Kidney (tissue), 14 donors: ENCODE measurements around the gene TMEM266. TPM values are rescaled to one million over a fixed set of nuclear protein-coding genes. Genes with fewer than 3 reads are reported as not detected.

Source experiments
- DNase-seq, 5 donors: peaks; one replicate each; pipeline ENCODE4 v3.0.0-alpha.2; 2013 to 2020
- FAIRE-seq: peaks from 2 replicates; lab custom pipeline; 2012; peaks lifted over from hg19 to GRCh38; lab: Jason Lieb, UNC
- H3K27ac ChIP-seq, 2 donors: one replicate each; pipeline ENCODE4 v1.7.0; 2013; ENCODE audit warnings: low read depth in 2 of 2, low read length in 2 of 2, inconsistent platforms in 1 of 2
- H3K27me3 ChIP-seq: one replicate; pipeline ENCODE4 v1.7.1; 2013; ENCODE audit warnings: low read length, inconsistent platforms; ENCODE audit not compliant: control insufficient read depth, insufficient read depth
- H3K36me3 ChIP-seq, 3 donors: one replicate each; pipeline versions ENCODE4 v1.7.0 to v1.7.1; 2013; ENCODE audit warnings: low read length in 3 of 3, control low read depth in 1 of 3, inconsistent platforms in 1 of 3; ENCODE audit not compliant: insufficient read depth in 3 of 3, control insufficient read depth in 2 of 3
- H3K4me1 ChIP-seq, 3 donors: one replicate each; pipeline versions ENCODE4 v1.7.0 to v1.7.1; 2013; ENCODE audit warnings: low read length in 3 of 3, inconsistent platforms in 1 of 3, low read depth in 1 of 3; ENCODE audit not compliant: control insufficient read depth in 2 of 3, insufficient read depth in 2 of 3
- H3K4me3 ChIP-seq, 3 donors: one replicate each; pipeline versions ENCODE4 v1.7.0 to v1.8.1; 2013; ENCODE audit warnings: low read length in 3 of 3, control low read depth in 1 of 3, inconsistent platforms in 1 of 3
- H3K9ac ChIP-seq, 3 donors: one replicate each; pipeline versions ENCODE4 v1.7.0 to v1.7.1; 2013; ENCODE audit warnings: low read length in 3 of 3, control low read depth in 1 of 3, inconsistent platforms in 1 of 3
- H3K9me3 ChIP-seq, 3 donors: one replicate each; pipeline versions ENCODE4 v1.7.0 to v1.7.1; 2013; ENCODE audit warnings: low read length in 3 of 3, control low read depth in 1 of 3, inconsistent platforms in 1 of 3; ENCODE audit not compliant: control insufficient read depth in 2 of 3, insufficient read depth in 1 of 3
- CTCF ChIP-seq: IDR thresholded peaks from 3 replicates; pipeline ENCODE4 v1.5.1; 2012; ENCODE audit warnings: mild to moderate bottlenecking, moderate library complexity, borderline replicate concordance; ENCODE audit not compliant: insufficient read depth; ENCODE audit errors: extremely low read depth
- intact Hi-C: fragments of 100-400 bp; cut with DNase I; formaldehyde crosslinking; loops from one replicate; pipeline ENCODE4 v1.11.1; 2022
- polyA plus RNA-seq: library from polyadenylated mRNA; stranded (reverse); fragments of 350-450 nt; fragmentation: Illumina TruSeq; extraction: RNeasy Lipid Tissue Mini Kit (QIAGEN cat#74804); gene quantifications from one replicate; pipeline ENCODE4 v1.2.3, GENCODE V29; 2014; ENCODE audit warnings: low read depth, low replicate concordance; ENCODE audit not compliant: insufficient read depth
- total RNA-seq: library from RNA; stranded (reverse); fragmentation: NEBNext Ultra II Directional; extraction: Animal tissue kit (Norgen Biotek cat#: 25700); gene quantifications from one replicate; pipeline ENCODE4 v1.2.1, GENCODE V29; 2021
- donor health status: control.
- donor health status: control.
- donor health status: control.
- donor health status: control.
- donor health status: control.
- donor health status: DM: yes; HTN: yes; CAD: no.
- donor health status: Normal renal cell carcinoma (clear cell type).

TMEM266 gene
- total and polyA plus RNA-seq, 2 donors from 2014 or later: 0.72 to 3.1 TPM

- Histone ChIP-seq H3K9me3 (no peaks in the 10 kb centered on the region), H3K36me3 (no peaks in the 10 kb centered on the region), H3K4me3 (no peak overlapping the region), H3K27ac (no peak overlapping the region), H3K9ac (no peak overlapping the region), H3K27me3 (peaks cover 2% of the 10 kb centered on the region), H3K4me1 (no peaks in the 10 kb centered on the region)
- DNase-seq (no peak), FAIRE-seq (no peak)
- intact Hi-C loops: loop anchor here (10.0 kb wide), 1 partner anchor 145 kb away; the partner anchor contains the start of gene ISL2
- no peak for TF ChIP-seq CTCF
Measured at GRCh38 chr15:76190070-76190564, 130.3 kb downstream of the TMEM266 start.

- no peak overlapping the region for H3K27ac ChIP-seq
- no peak for FAIRE-seq
- intact Hi-C loops: loop anchor here (10.0 kb wide), 1 partner anchor 144 kb away; the partner anchor contains the start of gene ISL2
- no peak overlapping the region for H3K9ac ChIP-seq
- no peaks in the 10 kb centered on the region for H3K36me3 ChIP-seq
- H3K9me3 ChIP-seq: no peaks in the 10 kb centered on the region
- H3K27me3 ChIP-seq: peaks cover 2% of the 10 kb centered on the region
- peak; percentile 77 to 92 (median 83) for DNase-seq
- H3K4me1 ChIP-seq: no peaks in the 10 kb centered on the region
- peak; percentile 68 for TF ChIP-seq CTCF
- peak overlapping the region in 1 of 3 donors; percentile 12 for H3K4me3 ChIP-seq
Measured at GRCh38 chr15:76190751-76191538, 131.2 kb downstream of the TMEM266 start.

- Histone ChIP-seq H3K9ac (no peak overlapping the region), H3K27ac (no peak overlapping the region), H3K9me3 (no peaks in the 10 kb centered on the region), H3K36me3 (no peaks in the 10 kb centered on the region), H3K4me1 (no peaks in the 10 kb centered on the region), H3K4me3 (no peak overlapping the region), H3K27me3 (peaks cover 2% of the 10 kb centered on the region)
- DNase-seq: peak in 3 of 5 donors; percentile 52 to 60 (median 55)
- no peak for FAIRE-seq
- intact Hi-C loops: loop anchor here (10.0 kb wide), 1 partner anchor 143 kb away; the partner anchor contains the start of gene ISL2
- TF ChIP-seq CTCF: no peak
Measured at GRCh38 chr15:76191539-76192244, 131.9 kb downstream of the TMEM266 start.
